ENCODE measurements around the gene SMPD2.
A peak's percentile ranks its signal among the peaks of the same experiment; 100 is the strongest.

The SMPD2 gene

DNA sequence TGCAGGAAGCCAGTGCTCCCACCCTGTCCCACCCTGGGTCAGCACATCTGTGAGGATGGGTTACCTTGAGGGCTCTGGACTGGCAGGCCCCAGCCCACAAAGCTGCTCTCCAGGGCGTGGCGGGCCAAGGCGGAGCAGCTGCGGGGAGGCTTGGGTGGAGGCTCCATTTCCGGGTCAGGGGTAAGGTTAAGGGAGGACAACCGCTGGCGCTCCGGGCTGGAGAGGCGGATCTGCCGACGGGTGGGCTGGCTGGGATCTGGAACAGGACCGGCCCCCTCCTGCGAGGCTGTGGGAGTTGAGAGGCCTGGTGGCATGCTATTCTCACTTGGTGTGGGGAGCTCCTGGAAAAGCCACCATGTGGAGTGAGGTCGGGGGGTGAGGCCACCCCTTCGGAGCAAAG lies 5.5 kb downstream of the SMPD2 start (continued):
- no peak for TF ChIP-seq CSRNP3 (CRISPR knock-in tag; IDR thresholded peaks at IDR 0.05)
- TF ChIP-seq SNAI2 (CRISPR knock-in tag; IDR thresholded peaks at IDR 0.05): no peak
- TF ChIP-seq TCF4 (CRISPR knock-in tag; IDR thresholded peaks at IDR 0.05; ENCODE audit: borderline replicate concordance): no peak
- no peak for TF ChIP-seq ISL1 (CRISPR knock-in tag; IDR thresholded peaks at IDR 0.05)
- no peak for TF ChIP-seq ZFP30 (CRISPR knock-in tag; IDR thresholded peaks at IDR 0.05)
- no peak for TF ChIP-seq ESRRG (CRISPR knock-in tag; IDR thresholded peaks at IDR 0.05)
- no peak for TF ChIP-seq ZC3H10 (CRISPR knock-in tag; IDR thresholded peaks at IDR 0.05)
- no peak for TF ChIP-seq OSR1 (CRISPR knock-in tag; IDR thresholded peaks at IDR 0.05)
- TF ChIP-seq, protein P1, sequence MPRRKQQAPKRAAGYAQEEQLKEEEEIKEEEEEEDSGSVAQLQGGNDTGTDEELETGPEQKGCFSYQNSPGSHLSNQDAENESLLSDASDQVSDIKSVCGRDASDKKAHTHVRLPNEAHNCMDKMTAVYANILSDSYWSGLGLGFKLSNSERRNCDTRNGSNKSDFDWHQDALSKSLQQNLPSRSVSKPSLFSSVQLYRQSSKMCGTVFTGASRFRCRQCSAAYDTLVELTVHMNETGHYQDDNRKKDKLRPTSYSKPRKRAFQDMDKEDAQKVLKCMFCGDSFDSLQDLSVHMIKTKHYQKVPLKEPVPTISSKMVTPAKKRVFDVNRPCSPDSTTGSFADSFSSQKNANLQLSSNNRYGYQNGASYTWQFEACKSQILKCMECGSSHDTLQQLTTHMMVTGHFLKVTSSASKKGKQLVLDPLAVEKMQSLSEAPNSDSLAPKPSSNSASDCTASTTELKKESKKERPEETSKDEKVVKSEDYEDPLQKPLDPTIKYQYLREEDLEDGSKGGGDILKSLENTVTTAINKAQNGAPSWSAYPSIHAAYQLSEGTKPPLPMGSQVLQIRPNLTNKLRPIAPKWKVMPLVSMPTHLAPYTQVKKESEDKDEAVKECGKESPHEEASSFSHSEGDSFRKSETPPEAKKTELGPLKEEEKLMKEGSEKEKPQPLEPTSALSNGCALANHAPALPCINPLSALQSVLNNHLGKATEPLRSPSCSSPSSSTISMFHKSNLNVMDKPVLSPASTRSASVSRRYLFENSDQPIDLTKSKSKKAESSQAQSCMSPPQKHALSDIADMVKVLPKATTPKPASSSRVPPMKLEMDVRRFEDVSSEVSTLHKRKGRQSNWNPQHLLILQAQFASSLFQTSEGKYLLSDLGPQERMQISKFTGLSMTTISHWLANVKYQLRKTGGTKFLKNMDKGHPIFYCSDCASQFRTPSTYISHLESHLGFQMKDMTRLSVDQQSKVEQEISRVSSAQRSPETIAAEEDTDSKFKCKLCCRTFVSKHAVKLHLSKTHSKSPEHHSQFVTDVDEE (CRISPR knock-in tag; IDR thresholded peaks at IDR 0.05): no peak

DNA sequence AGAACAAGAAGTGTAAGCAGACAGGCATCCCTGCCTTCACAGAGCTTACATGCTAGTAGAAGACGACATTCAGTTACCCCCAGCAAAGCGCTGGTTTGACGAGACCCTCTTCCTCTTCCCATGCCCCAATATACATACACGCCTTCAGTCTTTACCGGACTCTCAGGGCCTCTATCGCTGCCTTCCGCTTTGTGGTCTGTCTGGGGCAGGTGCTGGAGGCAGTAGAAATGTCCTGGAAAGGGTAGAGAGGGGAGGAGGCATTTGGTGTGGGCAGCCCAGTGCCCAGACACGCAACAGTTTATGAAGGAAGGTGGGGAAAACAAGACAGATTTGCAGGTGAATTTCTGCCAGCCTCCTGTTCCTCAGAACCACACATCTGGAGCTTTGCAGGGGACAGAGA lies 6.0 kb downstream of the SMPD2 start:
- ATAC-seq: no peak
- no peak for TF ChIP-seq ESRRG (CRISPR knock-in tag; IDR thresholded peaks at IDR 0.05)
- no peak for TF ChIP-seq CSDC2 (CRISPR knock-in tag; IDR thresholded peaks at IDR 0.05)
- no peak for TF ChIP-seq ZNF8 (CRISPR knock-in tag; IDR thresholded peaks at IDR 0.05)
- TF ChIP-seq TOX (CRISPR knock-in tag; IDR thresholded peaks at IDR 0.05; ENCODE audit: borderline replicate concordance): no peak
- no peak for TF ChIP-seq ZNF70 (CRISPR knock-in tag; IDR thresholded peaks at IDR 0.05)
- TF ChIP-seq PPARA (CRISPR knock-in tag; IDR thresholded peaks at IDR 0.05; ENCODE audit: borderline replicate concordance): no peak
- no peak for TF ChIP-seq ZFP30 (CRISPR knock-in tag; IDR thresholded peaks at IDR 0.05)
- no peak for TF ChIP-seq ISL1 (CRISPR knock-in tag; IDR thresholded peaks at IDR 0.05)
- TF ChIP-seq ZNF565 (CRISPR knock-in tag; conservative IDR thresholded peaks at IDR 0.05; ENCODE audit: low read depth): no peak
- TF ChIP-seq ZFP3 (CRISPR knock-in tag; IDR thresholded peaks at IDR 0.05): no peak
- TF ChIP-seq TCF4 (CRISPR knock-in tag; IDR thresholded peaks at IDR 0.05; ENCODE audit: borderline replicate concordance): no peak
- TF ChIP-seq BACH2 (CRISPR knock-in tag; IDR thresholded peaks at IDR 0.05; ENCODE audit: borderline replicate concordance): no peak
- no peak for TF ChIP-seq ARNTL (CRISPR knock-in tag; IDR thresholded peaks at IDR 0.05; ENCODE audit: borderline replicate concordance, low read depth)
- TF ChIP-seq GLIS3 (CRISPR knock-in tag; IDR thresholded peaks at IDR 0.05): no peak
- no peak for TF ChIP-seq POU6F1 (CRISPR knock-in tag; IDR thresholded peaks at IDR 0.05; ENCODE audit: borderline replicate concordance, low read depth)

DNA sequence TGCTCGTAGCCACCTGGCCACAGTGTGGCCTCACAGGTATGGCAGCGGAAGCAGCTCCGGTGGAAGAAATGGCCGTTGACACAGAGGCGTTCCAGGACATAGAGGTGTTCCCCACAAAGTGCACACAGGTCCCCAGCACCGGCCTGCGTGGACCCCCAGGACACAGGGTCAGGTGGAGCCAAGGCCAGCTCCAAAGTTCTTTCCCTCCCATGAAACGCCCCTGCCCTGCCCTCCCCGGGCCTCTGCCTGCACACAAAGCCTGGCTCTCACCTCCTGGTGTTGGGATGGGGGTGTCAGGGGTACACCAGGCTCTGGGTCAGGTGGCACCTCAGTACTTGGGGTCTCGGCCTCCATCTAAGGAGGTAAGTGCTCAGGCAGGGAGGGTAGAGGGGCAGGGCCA lies 6.6 kb downstream of the SMPD2 start:
- ATAC-seq: no peak
- TF ChIP-seq ESRRG (CRISPR knock-in tag; IDR thresholded peaks at IDR 0.05): no peak
- no peak for TF ChIP-seq ZFP3 (CRISPR knock-in tag; IDR thresholded peaks at IDR 0.05)

- TF ChIP-seq TCF4 (CRISPR knock-in tag; IDR thresholded peaks at IDR 0.05; ENCODE audit: borderline replicate concordance) (no peak), ZNF565 (CRISPR knock-in tag; conservative IDR thresholded peaks at IDR 0.05; ENCODE audit: low read depth) (no peak), CREB5 (CRISPR knock-in tag; IDR thresholded peaks at IDR 0.05; ENCODE audit: low read depth) (no peak), ZFP3 (CRISPR knock-in tag; IDR thresholded peaks at IDR 0.05) (no peak), SNAI2 (CRISPR knock-in tag; IDR thresholded peaks at IDR 0.05) (no peak), PPARA (CRISPR knock-in tag; IDR thresholded peaks at IDR 0.05; ENCODE audit: borderline replicate concordance) (no peak), GLIS3 (CRISPR knock-in tag; IDR thresholded peaks at IDR 0.05) (no peak), CSDC2 (CRISPR knock-in tag; IDR thresholded peaks at IDR 0.05) (no peak), ZNF70 (CRISPR knock-in tag; IDR thresholded peaks at IDR 0.05) (no peak), TOX (CRISPR knock-in tag; IDR thresholded peaks at IDR 0.05; ENCODE audit: borderline replicate concordance) (no peak), RARB (CRISPR knock-in tag; IDR thresholded peaks at IDR 0.05) (no peak), BACH2 (CRISPR knock-in tag; IDR thresholded peaks at IDR 0.05; ENCODE audit: borderline replicate concordance) (no peak), OSR1 (CRISPR knock-in tag; IDR thresholded peaks at IDR 0.05) (no peak), ZFP30 (CRISPR knock-in tag; IDR thresholded peaks at IDR 0.05) (no peak), ISL1 (CRISPR knock-in tag; IDR thresholded peaks at IDR 0.05) (no peak), POU6F1 (CRISPR knock-in tag; IDR thresholded peaks at IDR 0.05; ENCODE audit: borderline replicate concordance, low read depth) (no peak), ARNTL (CRISPR knock-in tag; IDR thresholded peaks at IDR 0.05; ENCODE audit: borderline replicate concordance, low read depth) (no peak)
- TF ChIP-seq, protein P2, sequence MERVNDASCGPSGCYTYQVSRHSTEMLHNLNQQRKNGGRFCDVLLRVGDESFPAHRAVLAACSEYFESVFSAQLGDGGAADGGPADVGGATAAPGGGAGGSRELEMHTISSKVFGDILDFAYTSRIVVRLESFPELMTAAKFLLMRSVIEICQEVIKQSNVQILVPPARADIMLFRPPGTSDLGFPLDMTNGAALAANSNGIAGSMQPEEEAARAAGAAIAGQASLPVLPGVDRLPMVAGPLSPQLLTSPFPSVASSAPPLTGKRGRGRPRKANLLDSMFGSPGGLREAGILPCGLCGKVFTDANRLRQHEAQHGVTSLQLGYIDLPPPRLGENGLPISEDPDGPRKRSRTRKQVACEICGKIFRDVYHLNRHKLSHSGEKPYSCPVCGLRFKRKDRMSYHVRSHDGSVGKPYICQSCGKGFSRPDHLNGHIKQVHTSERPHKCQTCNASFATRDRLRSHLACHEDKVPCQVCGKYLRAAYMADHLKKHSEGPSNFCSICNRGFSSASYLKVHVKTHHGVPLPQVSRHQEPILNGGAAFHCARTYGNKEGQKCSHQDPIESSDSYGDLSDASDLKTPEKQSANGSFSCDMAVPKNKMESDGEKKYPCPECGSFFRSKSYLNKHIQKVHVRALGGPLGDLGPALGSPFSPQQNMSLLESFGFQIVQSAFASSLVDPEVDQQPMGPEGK (CRISPR knock-in tag; IDR thresholded peaks at IDR 0.05; ENCODE audit: borderline replicate concordance): no peak
- ATAC-seq: peak; percentile 11; the same call in 2 of the 3 replicates
Observed at GRCh38 chr6:109447878-109448555, 7.5 kb downstream of the SMPD2 start.
